Keratinocyte (primary cell): ENCODE measurements around the gene SSBP2. TPM values are rescaled to one million over a fixed set of nuclear protein-coding genes. Genes with fewer than 3 reads are reported as not detected.

Experiments used
- DNase-seq: peaks from one replicate; pipeline ENCODE4 v3.0.0-alpha.2; 2011; ENCODE audit warnings: low read depth, missing footprints, low spot score
- FAIRE-seq: peaks from 2 replicates; lab custom pipeline; 2011; peaks lifted over from hg19 to GRCh38; lab: Jason Lieb, UNC
- H2AFZ ChIP-seq: 2 replicates; pipeline ENCODE4 v1.6.0; 2012; ENCODE audit warnings: low read length, control low read depth, inconsistent platforms; ENCODE audit not compliant: control insufficient read depth
- H3K27ac ChIP-seq: 2 replicates; pipeline ENCODE4 v1.5.1; 2011; ENCODE audit warnings: low read length; ENCODE audit not compliant: control insufficient read depth, insufficient read depth
- H3K27me3 ChIP-seq: 3 replicates; pipeline ENCODE4 v1.6.0; 2011; ENCODE audit warnings: low read length; ENCODE audit not compliant: control insufficient read depth, insufficient read depth; ENCODE audit errors: extremely low read depth
- H3K36me3 ChIP-seq, 2 experiments: 2 replicates in 1 of 2; 3 replicates in 1 of 2; pipeline ENCODE4 v1.5.1; 2011; ENCODE audit warnings: low read length in 2 of 2, mild to moderate bottlenecking in 1 of 2; ENCODE audit not compliant: control insufficient read depth in 2 of 2, insufficient read depth in 2 of 2; ENCODE audit errors: extremely low read depth in 1 of 2
- H3K4me1 ChIP-seq: 3 replicates; pipeline ENCODE4 v1.5.1; 2011; ENCODE audit warnings: low read length; ENCODE audit not compliant: control insufficient read depth, insufficient read depth; ENCODE audit errors: extremely low read depth
- H3K4me2 ChIP-seq: 3 replicates; pipeline ENCODE4 v1.6.0; 2011; ENCODE audit warnings: low read depth, low read length; ENCODE audit not compliant: control insufficient read depth, insufficient read depth; ENCODE audit errors: extremely low read depth
- H3K4me3 ChIP-seq, 3 experiments: fragments of 200-600 bp in 1 of 3; sonication (generic) in 1 of 3; 2 replicates in 2 of 3; 3 replicates in 1 of 3; pipeline ENCODE4 v1.5.1; 2011 to 2016; ENCODE audit warnings: low read length in 3 of 3, mild to moderate bottlenecking in 3 of 3, control low read depth in 2 of 3, inconsistent platforms in 1 of 3, low read depth in 1 of 3, mixed read lengths in 1 of 3, mixed run types in 1 of 3, moderate library complexity in 1 of 3; ENCODE audit not compliant: control insufficient read depth in 2 of 3, insufficient read depth in 2 of 3; ENCODE audit errors: extremely low read depth in 1 of 3
- H3K79me2 ChIP-seq: 2 replicates; pipeline ENCODE4 v1.6.0; 2012; ENCODE audit warnings: low read length; ENCODE audit not compliant: control insufficient read depth, insufficient read depth
- H3K9ac ChIP-seq: 3 replicates; pipeline ENCODE4 v1.6.0; 2011; ENCODE audit warnings: low read length; ENCODE audit not compliant: control insufficient read depth, insufficient read depth; ENCODE audit errors: extremely low read depth
- H3K9me1 ChIP-seq: 3 replicates; pipeline ENCODE4 v1.6.0; 2011; ENCODE audit warnings: low read length; ENCODE audit not compliant: control insufficient read depth, insufficient read depth; ENCODE audit errors: extremely low read depth
- H3K9me3 ChIP-seq: 2 replicates; pipeline ENCODE4 v1.5.1; 2012; ENCODE audit warnings: low read depth, low read length; ENCODE audit not compliant: control insufficient read depth
- H4K20me1 ChIP-seq: 3 replicates; pipeline ENCODE4 v1.6.0; 2011; ENCODE audit warnings: low read length; ENCODE audit not compliant: control insufficient read depth, insufficient read depth; ENCODE audit errors: extremely low read depth
- EZH2 ChIP-seq: IDR thresholded peaks from one replicate; pipeline ENCODE4 v1.6.1; 2012; ENCODE audit warnings: inconsistent platforms, mild to moderate bottlenecking, low read length, moderate library complexity
- dilution Hi-C: fragments of 300-500 bp; cut with MboI; formaldehyde crosslinking; loops from one replicate; pipeline ENCODE4 v1.7.0; 2020; ENCODE audit warnings: low sequenced_read_pairs; ENCODE audit not compliant: extremely low pct_ligation_motif_present
- polyA plus RNA-seq, 5 experiments: library from polyadenylated mRNA; depleted of rRNA in 3 of 5; stranded (reverse) in 3 of 5; stranded (forward) in 1 of 5; unstranded in 1 of 5; fragments of >200 nt; gene quantifications; 1 replicate in 1 of 5; 2 replicates in 3 of 5; 3 replicates in 1 of 5; pipeline versions ENCODE4 v1.2.1 to v1.2.3, GENCODE V29; 2011 to 2012; ENCODE audit warnings: missing spikeins in 2 of 5, low read depth in 1 of 5, low replicate concordance in 1 of 5
- TF ChIP-seq, protein P1 (sequence below), 3 experiments: IDR thresholded peaks in 1 of 3; conservative IDR thresholded peaks in 1 of 3; optimal IDR thresholded peaks in 1 of 3; 2 replicates in 2 of 3; 3 replicates in 1 of 3; pipeline versions ENCODE3 to v1.5.1; 2011; ENCODE audit warnings: low read length in 3 of 3, mild to moderate bottlenecking in 3 of 3, moderate library complexity in 2 of 3, control low read depth in 1 of 3, inconsistent platforms in 1 of 3; ENCODE audit not compliant: insufficient read depth in 2 of 3; ENCODE audit errors: extremely low read depth in 1 of 3

The SSBP2 gene
- polyA plus RNA-seq, 1 donor (not counting 4 experiments of a cell fraction or from before 2014, with no cell fraction given), result 14.6 TPM

DNA sequence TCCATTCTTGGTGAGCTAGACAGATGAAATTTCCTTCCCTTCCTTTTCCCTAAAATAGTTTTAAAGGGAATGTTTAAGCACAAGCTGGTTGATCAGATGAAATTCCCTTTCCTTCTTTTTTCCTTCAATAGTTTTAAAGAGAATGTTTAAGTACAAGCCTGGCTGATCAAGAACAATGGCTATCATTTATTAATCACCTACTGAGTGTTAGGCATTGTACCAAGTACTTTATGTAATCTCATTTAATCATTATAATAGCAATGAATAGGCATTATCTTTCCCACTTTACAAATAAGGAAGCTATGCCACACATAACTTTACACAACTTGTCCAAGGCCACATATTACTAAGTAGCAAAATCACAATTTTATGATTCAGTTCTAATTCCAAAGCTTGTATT is 205.0 kb downstream of the SSBP2 start:
- H3K36me3 ChIP-seq, result no peaks in the 10 kb centered on the region
- no peak overlapping the region for H3K27ac ChIP-seq
- no peak overlapping the region for H3K9ac ChIP-seq
- no peaks in the 10 kb centered on the region for H3K9me3 ChIP-seq
- DNase-seq, result no peak
- H3K27me3 ChIP-seq, result no peaks in the 10 kb centered on the region
- H3K79me2 ChIP-seq, result no peaks in the 10 kb centered on the region
- no peaks in the 10 kb centered on the region for H3K9me1 ChIP-seq
- no peaks in the 10 kb centered on the region for H4K20me1 ChIP-seq
- TF ChIP-seq EZH2, result no peak
- TF ChIP-seq, protein P1, sequence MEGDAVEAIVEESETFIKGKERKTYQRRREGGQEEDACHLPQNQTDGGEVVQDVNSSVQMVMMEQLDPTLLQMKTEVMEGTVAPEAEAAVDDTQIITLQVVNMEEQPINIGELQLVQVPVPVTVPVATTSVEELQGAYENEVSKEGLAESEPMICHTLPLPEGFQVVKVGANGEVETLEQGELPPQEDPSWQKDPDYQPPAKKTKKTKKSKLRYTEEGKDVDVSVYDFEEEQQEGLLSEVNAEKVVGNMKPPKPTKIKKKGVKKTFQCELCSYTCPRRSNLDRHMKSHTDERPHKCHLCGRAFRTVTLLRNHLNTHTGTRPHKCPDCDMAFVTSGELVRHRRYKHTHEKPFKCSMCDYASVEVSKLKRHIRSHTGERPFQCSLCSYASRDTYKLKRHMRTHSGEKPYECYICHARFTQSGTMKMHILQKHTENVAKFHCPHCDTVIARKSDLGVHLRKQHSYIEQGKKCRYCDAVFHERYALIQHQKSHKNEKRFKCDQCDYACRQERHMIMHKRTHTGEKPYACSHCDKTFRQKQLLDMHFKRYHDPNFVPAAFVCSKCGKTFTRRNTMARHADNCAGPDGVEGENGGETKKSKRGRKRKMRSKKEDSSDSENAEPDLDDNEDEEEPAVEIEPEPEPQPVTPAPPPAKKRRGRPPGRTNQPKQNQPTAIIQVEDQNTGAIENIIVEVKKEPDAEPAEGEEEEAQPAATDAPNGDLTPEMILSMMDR (optimal IDR thresholded peaks at IDR 0.05 in 1 of 3, IDR thresholded peaks at IDR 0.05 in 1 of 3, conservative IDR thresholded peaks at IDR 0.05 in 1 of 3; ENCODE audit: extremely low read depth in 1 of 3, insufficient read depth in 2 of 3, low read length in 3 of 3), result no peak
- H3K4me2 ChIP-seq, result no peak overlapping the region
- dilution Hi-C loops, result no loop called here
- FAIRE-seq, result no peak
- no peak overlapping the region for H3K4me3 ChIP-seq
- no peak overlapping the region for H2AFZ ChIP-seq
- H3K4me1 ChIP-seq, result peaks cover 6% of the 10 kb centered on the region

DNA sequence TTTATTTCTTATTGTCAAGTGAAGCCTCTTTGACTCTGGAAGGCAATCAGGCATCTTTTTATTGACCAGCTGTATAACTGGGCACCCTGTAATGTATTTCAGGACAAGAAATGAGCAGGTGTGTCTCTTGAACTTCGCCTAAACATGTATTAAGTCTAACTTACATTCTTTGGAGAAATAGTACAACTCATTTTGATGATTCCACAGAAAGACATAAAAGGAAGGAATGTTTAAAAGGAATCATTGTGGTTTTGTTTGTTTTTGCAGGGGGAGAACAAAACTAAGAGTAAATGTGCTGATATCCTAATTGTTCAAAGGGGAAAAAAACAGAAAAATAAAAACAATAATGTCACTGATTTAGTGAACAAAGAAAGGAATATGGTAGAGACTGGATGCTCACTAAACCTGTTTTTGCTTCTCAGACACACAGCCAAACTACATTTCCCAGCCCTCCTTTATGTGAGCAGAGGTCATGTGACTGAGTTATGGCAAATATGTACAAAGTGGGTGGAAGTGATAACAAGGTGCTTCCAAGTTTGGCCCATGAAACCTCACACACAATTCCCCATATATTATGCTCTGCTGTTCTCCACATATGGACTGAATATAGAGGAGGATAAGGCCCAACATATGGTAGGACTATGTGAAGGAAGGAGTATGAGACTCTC is 206.4 kb downstream of the SSBP2 start:
- no peak for DNase-seq

More for the DNA sequence above, 206.4 kb downstream of the SSBP2 start:
- Histone ChIP-seq H3K4me1 (peaks cover 6% of the 10 kb centered on the region), H3K27ac (no peak overlapping the region), H3K9me1 (no peaks in the 10 kb centered on the region), H3K79me2 (no peaks in the 10 kb centered on the region), H3K4me3 (no peak overlapping the region), H3K36me3 (no peaks in the 10 kb centered on the region), H3K9me3 (no peaks in the 10 kb centered on the region), H2AFZ (no peak overlapping the region), H3K9ac (no peak overlapping the region), H3K4me2 (no peak overlapping the region), H3K27me3 (no peaks in the 10 kb centered on the region), H4K20me1 (no peaks in the 10 kb centered on the region)
- TF ChIP-seq EZH2, result no peak
- TF ChIP-seq, protein P1 (optimal IDR thresholded peaks at IDR 0.05 in 1 of 3, IDR thresholded peaks at IDR 0.05 in 1 of 3, conservative IDR thresholded peaks at IDR 0.05 in 1 of 3; ENCODE audit: extremely low read depth in 1 of 3, insufficient read depth in 2 of 3, low read length in 3 of 3), result no peak
- dilution Hi-C loops, result no loop called here
- peak; percentile 53 for FAIRE-seq
